Nephron progenitor cell (in vitro differentiated cells): ENCODE measurements around the gene PDK2.

ENCODE experiments used
- DNase-seq: peaks from one replicate; pipeline ENCODE4 v3.0.0; 2021
- H3K27ac Mint-ChIP-seq: 2 replicates; pipeline ENCODE4 v1.8.0; 2021; ENCODE audit warnings: mild to moderate bottlenecking, moderate library complexity, mixed read lengths
- H3K27me3 Mint-ChIP-seq: 2 replicates; pipeline ENCODE4 v1.8.0; 2021; ENCODE audit warnings: mild to moderate bottlenecking, low read depth, mixed read lengths; ENCODE audit not compliant: poor library complexity
- H3K36me3 Mint-ChIP-seq: 2 replicates; pipeline ENCODE4 v1.8.0; 2021; ENCODE audit warnings: low read depth, mixed read lengths
- H3K4me1 Mint-ChIP-seq: 2 replicates; pipeline ENCODE4 v1.8.0; 2021; ENCODE audit warnings: mixed read lengths
- H3K4me3 Mint-ChIP-seq: 2 replicates; pipeline ENCODE4 v1.8.0; 2021; ENCODE audit warnings: mild to moderate bottlenecking, moderate library complexity, mixed read lengths
- H3K9me3 Mint-ChIP-seq: 2 replicates; pipeline ENCODE4 v1.8.0; 2021; ENCODE audit warnings: mild to moderate bottlenecking, moderate library complexity, mixed read lengths
- CTCF ChIP-seq: fragments of 200-600 bp; sonication (generic); IDR thresholded peaks from 2 replicates; pipeline ENCODE4 v1.5.0; 2021; ENCODE audit warnings: antibody characterized with exemption

The PDK2 gene

GRCh38 chr17:50145532-50146229 is 50.5 kb downstream of the PDK2 start:
- H3K36me3 Mint-ChIP-seq: peaks cover 35% of the 10 kb centered on the region
- H3K4me1 Mint-ChIP-seq: peaks cover 36% of the 10 kb centered on the region
- no peak overlapping the region for H3K27ac Mint-ChIP-seq
- H3K27me3 Mint-ChIP-seq: peaks cover 15% of the 10 kb centered on the region
- no peak for TF ChIP-seq CTCF
- no peak overlapping the region for H3K4me3 Mint-ChIP-seq
- no peaks in the 10 kb centered on the region for H3K9me3 Mint-ChIP-seq
- no peak for DNase-seq

- no peak for TF ChIP-seq CTCF
- H3K4me1 Mint-ChIP-seq: peaks cover 36% of the 10 kb centered on the region
- H3K36me3 Mint-ChIP-seq: peaks cover 28% of the 10 kb centered on the region
- DNase-seq: no peak
- H3K27ac Mint-ChIP-seq: no peak overlapping the region
- H3K9me3 Mint-ChIP-seq: no peaks in the 10 kb centered on the region
- peaks cover 13% of the 10 kb centered on the region for H3K27me3 Mint-ChIP-seq
- H3K4me3 Mint-ChIP-seq: peak overlapping the region; percentile 82
These were observed 51.2 kb downstream of the PDK2 start for GRCh38 chr17:50146230-50146926.

GRCh38 chr17:50146927-50147665 is 51.9 kb downstream of the PDK2 start:
- peaks cover 21% of the 10 kb centered on the region for H3K36me3 Mint-ChIP-seq
- peak overlapping the region; percentile 82 for H3K4me3 Mint-ChIP-seq
- no peaks in the 10 kb centered on the region for H3K9me3 Mint-ChIP-seq
- peaks cover 37% of the 10 kb centered on the region for H3K4me1 Mint-ChIP-seq
- no peak for DNase-seq
- TF ChIP-seq CTCF: no peak
- H3K27ac Mint-ChIP-seq: peak overlapping the region; percentile 94
- peaks cover 13% of the 10 kb centered on the region for H3K27me3 Mint-ChIP-seq

- no peaks in the 10 kb centered on the region for H3K9me3 Mint-ChIP-seq
- H3K27ac Mint-ChIP-seq: peak overlapping the region; percentile 94
These were observed 52.7 kb downstream of the PDK2 start for GRCh38 chr17:50147841-50148225.

More at GRCh38 chr17:50147841-50148225, 52.7 kb downstream of the PDK2 start:
- peaks cover 9% of the 10 kb centered on the region for H3K27me3 Mint-ChIP-seq
- H3K4me1 Mint-ChIP-seq: peaks cover 44% of the 10 kb centered on the region
- no peak for DNase-seq
- H3K4me3 Mint-ChIP-seq: peak overlapping the region; percentile 82
- H3K36me3 Mint-ChIP-seq: peaks cover 14% of the 10 kb centered on the region
- no peak for TF ChIP-seq CTCF
